Gastrocnemius medialis (tissue), 4 donors: ENCODE data around the gene CACNA1B.

Source experiments
- POLR2A ChIP-seq, 2 donors: fragments of 450-650 bp; IDR thresholded peaks; one replicate each; pipeline ENCODE4 v1.6.1; 2017; ENCODE audit warnings: antibody characterized with exemption in 2 of 2, mild to moderate bottlenecking in 2 of 2, moderate library complexity in 2 of 2
- TF ChIP-seq, protein P1 (sequence below), 5 experiments: fragments of 450-650 bp in 3 of 5; fragments of 200-600 bp in 2 of 5; sonication (generic) in 2 of 5; IDR thresholded peaks in 4 of 5; conservative IDR thresholded peaks in 1 of 5; 1 replicate in 4 of 5; 2 replicates in 1 of 5; pipeline ENCODE4 v1.5.1; 2016 to 2019; ENCODE audit warnings: antibody characterized with exemption in 5 of 5, mild to moderate bottlenecking in 3 of 5, moderate library complexity in 3 of 5

DNA sequence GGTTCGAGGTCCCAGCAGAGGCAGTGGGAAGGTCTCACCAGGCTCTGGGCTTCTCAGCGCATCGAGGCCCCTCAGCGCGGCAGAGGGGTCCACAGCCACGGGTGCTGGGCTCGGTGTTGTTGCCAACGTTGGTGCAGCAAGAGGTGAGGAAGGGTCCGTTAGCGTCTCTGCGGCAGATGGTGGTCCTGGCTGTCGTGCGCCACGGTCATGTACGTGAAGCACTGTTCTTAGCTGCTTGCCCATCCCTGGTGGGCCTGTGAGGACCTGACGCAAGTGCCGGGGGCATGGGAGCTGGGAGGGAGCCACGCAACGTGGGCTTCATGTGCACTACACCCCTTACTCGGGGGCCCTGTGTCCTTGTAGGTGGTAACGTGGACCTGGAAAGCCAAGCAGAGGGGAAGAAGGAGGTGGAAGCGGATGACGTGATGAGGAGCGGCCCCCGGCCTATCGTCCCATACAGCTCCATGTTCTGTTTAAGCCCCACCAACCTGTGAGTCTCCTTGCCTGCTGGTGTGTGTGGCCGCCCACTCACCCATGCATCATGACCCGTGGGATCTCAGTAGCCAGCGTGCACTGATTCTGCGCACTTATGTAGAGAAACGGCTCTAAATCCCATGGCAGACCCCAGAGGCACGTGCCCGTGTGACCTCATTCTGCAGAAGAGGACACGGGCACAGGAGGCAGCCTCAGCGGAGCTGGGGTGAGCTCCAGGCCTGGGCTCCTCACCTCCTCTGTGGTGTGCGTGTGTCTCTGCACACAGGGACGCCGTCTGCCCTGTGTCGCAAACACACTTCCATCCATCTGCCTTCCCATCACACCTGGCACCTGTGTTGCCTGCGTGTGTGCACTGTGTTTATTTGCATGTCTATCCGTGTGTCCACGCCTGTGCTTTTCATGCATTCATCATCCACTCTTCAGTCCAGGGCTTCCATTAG lies 166.1 kb downstream of the CACNA1B start:
- TF ChIP-seq, protein P1, sequence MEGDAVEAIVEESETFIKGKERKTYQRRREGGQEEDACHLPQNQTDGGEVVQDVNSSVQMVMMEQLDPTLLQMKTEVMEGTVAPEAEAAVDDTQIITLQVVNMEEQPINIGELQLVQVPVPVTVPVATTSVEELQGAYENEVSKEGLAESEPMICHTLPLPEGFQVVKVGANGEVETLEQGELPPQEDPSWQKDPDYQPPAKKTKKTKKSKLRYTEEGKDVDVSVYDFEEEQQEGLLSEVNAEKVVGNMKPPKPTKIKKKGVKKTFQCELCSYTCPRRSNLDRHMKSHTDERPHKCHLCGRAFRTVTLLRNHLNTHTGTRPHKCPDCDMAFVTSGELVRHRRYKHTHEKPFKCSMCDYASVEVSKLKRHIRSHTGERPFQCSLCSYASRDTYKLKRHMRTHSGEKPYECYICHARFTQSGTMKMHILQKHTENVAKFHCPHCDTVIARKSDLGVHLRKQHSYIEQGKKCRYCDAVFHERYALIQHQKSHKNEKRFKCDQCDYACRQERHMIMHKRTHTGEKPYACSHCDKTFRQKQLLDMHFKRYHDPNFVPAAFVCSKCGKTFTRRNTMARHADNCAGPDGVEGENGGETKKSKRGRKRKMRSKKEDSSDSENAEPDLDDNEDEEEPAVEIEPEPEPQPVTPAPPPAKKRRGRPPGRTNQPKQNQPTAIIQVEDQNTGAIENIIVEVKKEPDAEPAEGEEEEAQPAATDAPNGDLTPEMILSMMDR (IDR thresholded peaks at IDR 0.05 in 4 of 5, conservative IDR thresholded peaks at IDR 0.05 in 1 of 5), result no peak
- no peak for TF ChIP-seq POLR2A (IDR thresholded peaks at IDR 0.05)
